Measurements from ENCODE around the gene FGF11. TPM values are rescaled to one million over a fixed set of nuclear protein-coding genes. Genes with fewer than 3 reads are reported as not detected.

The FGF11 gene
- total and polyA plus RNA-seq, 11 donors, result 1.6 to 9.6 (median 7.8) TPM

- DNase-seq (peak; percentile 80 to 89 (median 84)), ATAC-seq (peak; percentile 30 to 82 (median 70))
- Histone ChIP-seq H3K4me1 (peaks cover 4 to 63% (median 45%) of the 10 kb centered on the region in 12 donors), H3K36me3 (no peaks in the 10 kb centered on the region), H3K4me3 (peak overlapping the region in 11 of 12 donors; percentile 2 to 75 (median 55)), H3K27ac (peak overlapping the region; percentile 8 to 91 (median 68)), H3K27me3 (peaks cover 0 to 44% (median 8%) of the 10 kb centered on the region in 9 donors), H3K9me3 (no peaks in the 10 kb centered on the region)
- WGBS, 4 donors, result 5 to 37% (median 7%) methylated on average over 5 to 92 of the region's 92 CpGs
- TF ChIP-seq, protein P1, sequence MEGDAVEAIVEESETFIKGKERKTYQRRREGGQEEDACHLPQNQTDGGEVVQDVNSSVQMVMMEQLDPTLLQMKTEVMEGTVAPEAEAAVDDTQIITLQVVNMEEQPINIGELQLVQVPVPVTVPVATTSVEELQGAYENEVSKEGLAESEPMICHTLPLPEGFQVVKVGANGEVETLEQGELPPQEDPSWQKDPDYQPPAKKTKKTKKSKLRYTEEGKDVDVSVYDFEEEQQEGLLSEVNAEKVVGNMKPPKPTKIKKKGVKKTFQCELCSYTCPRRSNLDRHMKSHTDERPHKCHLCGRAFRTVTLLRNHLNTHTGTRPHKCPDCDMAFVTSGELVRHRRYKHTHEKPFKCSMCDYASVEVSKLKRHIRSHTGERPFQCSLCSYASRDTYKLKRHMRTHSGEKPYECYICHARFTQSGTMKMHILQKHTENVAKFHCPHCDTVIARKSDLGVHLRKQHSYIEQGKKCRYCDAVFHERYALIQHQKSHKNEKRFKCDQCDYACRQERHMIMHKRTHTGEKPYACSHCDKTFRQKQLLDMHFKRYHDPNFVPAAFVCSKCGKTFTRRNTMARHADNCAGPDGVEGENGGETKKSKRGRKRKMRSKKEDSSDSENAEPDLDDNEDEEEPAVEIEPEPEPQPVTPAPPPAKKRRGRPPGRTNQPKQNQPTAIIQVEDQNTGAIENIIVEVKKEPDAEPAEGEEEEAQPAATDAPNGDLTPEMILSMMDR (IDR thresholded peaks at IDR 0.05), result peak; percentile 74 to 95 (median 84)
- TF ChIP-seq POLR2A (IDR thresholded peaks at IDR 0.05), result no peak
- intact Hi-C loops (cut with DNase I), result loop anchor here (1.0 to 10.0 kb wide), 17 partner anchors 34 to 251 kb away; partner anchors contain the start of genes SENP3 (in 9 of the 10), POLR2A (in 6 of the 10), TMEM95 (in 6 of the 10) and KCTD11 (in 4 of the 10)
These were observed 2.5 kb upstream of the FGF11 start for GRCh38 chr17:7436556-7437368.

- DNase-seq (peak in 1 of 5 donors; percentile 27), ATAC-seq (no peak)
- Histone ChIP-seq H3K4me3 (peak overlapping the region in 11 of 12 donors; percentile 2 to 75 (median 55)), H3K4me1 (peaks cover 4 to 63% (median 45%) of the 10 kb centered on the region in 12 donors), H3K9me3 (no peaks in the 10 kb centered on the region), H3K27me3 (peaks cover 0 to 44% (median 8%) of the 10 kb centered on the region in 9 donors), H3K27ac (peak overlapping the region in 11 of 12 donors; percentile 8 to 91 (median 71)), H3K36me3 (no peaks in the 10 kb centered on the region)
- TF ChIP-seq, protein P1 (IDR thresholded peaks at IDR 0.05), result no peak
- no peak for TF ChIP-seq POLR2A (IDR thresholded peaks at IDR 0.05)
- WGBS, 4 donors, result 26 to 56% (median 31%) methylated on average over 15 to 31 of the region's 31 CpGs
- intact Hi-C loops (cut with DNase I), result loop anchor here (1.0 to 10.0 kb wide), 17 partner anchors 35 to 250 kb away; partner anchors contain the start of genes SENP3 (in 9 of the 10), POLR2A (in 6 of the 10), TMEM95 (in 6 of the 10) and KCTD11 (in 4 of the 10)
These were observed 1.9 kb upstream of the FGF11 start for GRCh38 chr17:7437369-7437863.

DNA sequence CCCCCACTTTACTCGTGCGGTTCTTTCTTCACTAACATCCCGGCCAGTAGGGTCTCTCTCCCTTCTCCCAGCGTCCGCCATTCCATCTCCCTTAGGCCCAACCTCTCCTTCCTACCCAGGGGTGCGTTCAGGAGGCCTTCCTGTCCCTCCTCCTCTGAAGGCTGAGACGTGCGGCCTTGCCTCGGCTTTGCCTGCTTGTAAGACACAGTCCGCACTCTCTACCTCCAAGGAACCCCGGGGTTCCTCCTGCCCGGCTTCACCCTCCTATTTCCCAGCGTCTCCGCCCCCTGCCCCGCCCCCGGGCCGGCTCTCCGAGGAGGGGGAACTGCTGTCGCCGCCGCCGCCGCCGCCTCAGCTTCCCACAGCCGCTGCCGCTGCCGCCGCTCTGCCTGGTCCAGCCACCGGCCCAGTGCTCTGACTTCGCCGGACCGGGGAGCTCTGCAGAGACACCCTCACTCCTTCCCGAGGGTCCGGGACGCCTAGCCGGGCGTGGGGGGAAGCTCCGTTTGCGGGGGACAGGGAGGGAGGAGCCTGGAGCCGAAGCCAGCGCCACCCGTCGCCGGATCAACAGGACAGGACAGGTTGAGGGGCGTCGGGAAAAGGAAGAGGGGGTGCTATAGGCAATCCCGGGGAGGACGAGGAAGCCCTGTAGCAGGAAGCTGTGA, 1.2 kb upstream of the FGF11 start:
- DNase-seq, result peak; percentile 75 to 91 (median 81)
- intact Hi-C loops (cut with DNase I), result loop anchor here (1.0 to 10.0 kb wide), 18 partner anchors 36 to 249 kb away; partner anchors contain the start of genes SENP3 (in 9 of the 10), POLR2A (in 6 of the 10), TMEM95 (in 6 of the 10) and KCTD11 (in 4 of the 10)
- Histone ChIP-seq H3K9me3 (no peaks in the 10 kb centered on the region), H3K27me3 (peaks cover 0 to 44% (median 8%) of the 10 kb centered on the region in 9 donors), H3K4me3 (peak overlapping the region in 11 of 12 donors; percentile 29 to 75 (median 51)), H3K27ac (peak overlapping the region in 8 of 12 donors; percentile 32 to 71 (median 48)), H3K36me3 (no peaks in the 10 kb centered on the region), H3K4me1 (peaks cover 4 to 63% (median 45%) of the 10 kb centered on the region in 12 donors)
- 14 to 22% (median 18%) methylated on average over 32 to 48 of the region's 48 CpGs for WGBS, 4 donors
- peak in 3 of 4 donors; percentile 4 to 19 (median 6) for ATAC-seq
- no peak for TF ChIP-seq POLR2A (IDR thresholded peaks at IDR 0.05)
- TF ChIP-seq, protein P1 (IDR thresholded peaks at IDR 0.05), result no peak

All from heart left ventricle (tissue), 16 donors.